ENCODE measurements around the gene SH3BP2.

The SH3BP2 gene

DNA sequence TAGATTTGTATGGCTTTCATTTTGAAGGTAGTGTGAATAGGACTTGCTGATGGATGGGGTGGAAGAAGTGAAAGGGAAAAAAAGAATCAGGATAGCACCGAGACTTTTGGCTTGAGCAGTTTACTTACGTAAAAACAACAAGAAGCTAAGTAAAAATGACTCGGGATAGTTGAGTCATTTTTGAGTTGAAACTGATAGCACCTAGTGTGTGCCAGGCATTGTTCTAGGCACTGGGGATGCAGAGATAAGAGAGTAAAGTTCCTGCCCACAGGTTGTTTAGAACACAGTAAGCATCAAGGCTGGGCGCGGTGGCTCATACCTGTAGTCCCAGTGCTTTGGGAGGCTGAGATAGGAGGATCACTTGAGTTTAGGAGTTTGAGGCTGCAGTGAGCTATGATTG is 85.5 kb downstream of the SH3BP2 start:
- no peak for DNase-seq (ENCODE audit: low read depth)

DNA sequence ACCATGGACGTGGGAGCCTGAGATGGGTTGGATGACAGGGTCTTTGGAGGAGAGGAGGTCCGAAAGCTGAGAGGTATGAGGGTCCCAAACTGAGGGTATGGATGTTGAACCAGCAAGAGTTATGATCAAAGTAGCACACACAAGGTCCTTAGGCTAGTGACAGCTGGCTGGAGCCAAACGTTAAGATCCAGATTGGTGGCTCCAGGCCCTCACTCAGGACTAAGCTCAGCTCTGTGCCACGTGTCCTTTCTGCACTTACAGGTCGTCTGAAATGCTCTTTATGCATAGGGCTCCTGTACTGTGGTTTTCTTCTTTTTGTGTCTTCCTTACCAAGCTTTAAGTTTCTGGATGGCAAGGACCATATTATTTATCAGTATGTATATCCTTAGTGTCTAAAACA is 86.1 kb downstream of the SH3BP2 start:
- no peak for DNase-seq (ENCODE audit: low read depth)

DNA sequence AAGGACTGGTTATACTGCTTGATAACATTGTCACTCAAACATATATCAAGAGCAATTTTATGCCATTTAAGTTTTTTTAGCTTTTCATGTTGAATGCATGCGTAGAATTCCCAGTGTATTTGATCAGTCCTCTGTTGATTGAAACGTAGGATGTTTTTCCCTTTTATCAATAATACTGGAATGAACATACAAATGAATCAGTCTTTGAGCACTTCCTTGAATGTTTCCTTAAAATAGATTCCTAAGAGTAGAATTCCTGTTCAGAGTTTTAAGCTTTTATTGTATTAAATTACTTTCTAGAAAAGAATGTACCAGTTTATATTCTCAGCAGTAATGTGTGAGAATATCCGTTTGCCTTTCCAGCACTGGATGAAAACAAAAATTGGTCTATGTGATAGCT is 88.5 kb downstream of the SH3BP2 start:
- DNase-seq (ENCODE audit: low read depth): no peak

DNA sequence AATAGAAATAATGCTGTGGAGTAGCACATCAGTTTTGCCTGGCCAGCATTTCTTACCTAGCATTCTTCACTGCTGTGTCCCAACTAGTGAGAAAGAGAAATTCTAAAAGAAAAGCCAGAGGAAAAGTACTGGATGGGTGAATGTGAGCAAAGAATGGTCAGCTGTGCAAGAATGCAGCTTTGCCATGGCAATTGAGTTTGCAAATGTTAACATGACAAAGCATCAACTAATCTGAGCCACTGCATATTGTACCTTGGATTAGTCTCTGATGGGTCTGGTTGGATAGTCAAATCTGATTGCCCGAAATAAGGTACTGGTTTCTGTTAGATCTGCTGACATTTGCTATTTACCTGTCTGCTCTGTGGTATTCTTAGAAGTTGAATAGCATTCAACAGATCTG is 89.5 kb downstream of the SH3BP2 start:
- DNase-seq (ENCODE audit: low read depth): no peak

DNA sequence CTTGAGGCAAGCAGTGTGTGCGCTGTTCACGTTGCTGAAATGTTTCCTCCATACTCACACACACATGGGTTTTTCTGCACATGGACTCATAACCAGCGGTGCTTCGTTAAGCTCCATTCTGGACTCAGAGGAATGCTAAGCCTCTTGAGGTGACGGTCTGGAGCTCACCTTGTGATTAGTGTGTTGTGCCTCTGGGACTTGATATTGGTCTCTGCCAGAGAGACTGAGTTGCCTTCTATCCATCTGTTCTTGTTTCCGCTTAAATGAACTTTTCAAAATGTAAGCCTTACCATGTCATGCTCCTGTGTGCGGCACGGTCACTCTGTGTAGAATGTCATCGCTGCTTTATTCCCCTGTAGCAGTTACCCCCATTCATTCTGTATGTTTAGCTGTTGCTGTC is 93.3 kb downstream of the SH3BP2 start:
- no peak for DNase-seq (ENCODE audit: low read depth)

DNA sequence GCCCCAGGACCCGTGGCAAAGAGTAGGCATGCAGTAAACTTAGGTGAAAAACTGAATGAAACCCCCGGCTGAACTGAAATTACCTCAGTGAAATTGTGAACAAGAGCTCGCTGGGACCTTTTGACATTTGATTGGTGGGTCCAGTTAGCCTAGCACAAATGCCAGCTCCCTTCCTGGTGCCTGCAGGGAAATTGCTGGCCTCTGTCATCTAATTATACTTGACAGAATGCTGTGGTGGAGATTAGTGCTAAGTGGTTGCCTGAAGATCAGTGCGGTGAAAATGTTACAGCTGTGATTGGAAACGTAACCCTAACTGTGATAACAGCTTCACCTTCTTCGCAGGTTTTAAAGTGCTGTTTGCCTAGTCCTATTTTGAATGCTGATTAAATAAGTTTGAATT is 93.7 kb downstream of the SH3BP2 start:
- no peak for DNase-seq (ENCODE audit: low read depth)

DNA sequence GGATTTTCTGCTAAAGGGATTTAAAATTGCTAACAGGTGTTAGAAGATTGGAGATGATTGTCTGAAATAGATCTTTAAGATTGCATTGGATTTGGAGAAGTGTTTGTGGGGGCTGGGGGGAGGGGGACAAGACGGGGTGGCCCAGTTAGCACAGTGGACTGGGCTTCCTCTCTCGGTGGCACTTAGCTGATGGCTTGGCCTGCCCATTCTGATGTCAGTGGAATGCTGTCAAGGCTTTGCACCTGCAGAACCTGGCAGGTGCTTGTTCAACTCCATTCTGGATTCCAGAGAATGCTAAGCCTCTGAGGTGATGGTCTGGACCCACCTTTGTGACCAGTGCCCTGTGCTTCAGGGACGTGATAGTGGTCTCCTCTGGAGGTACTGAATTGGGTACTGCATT is 94.5 kb downstream of the SH3BP2 start:
- no peak for DNase-seq (ENCODE audit: low read depth)

DNA sequence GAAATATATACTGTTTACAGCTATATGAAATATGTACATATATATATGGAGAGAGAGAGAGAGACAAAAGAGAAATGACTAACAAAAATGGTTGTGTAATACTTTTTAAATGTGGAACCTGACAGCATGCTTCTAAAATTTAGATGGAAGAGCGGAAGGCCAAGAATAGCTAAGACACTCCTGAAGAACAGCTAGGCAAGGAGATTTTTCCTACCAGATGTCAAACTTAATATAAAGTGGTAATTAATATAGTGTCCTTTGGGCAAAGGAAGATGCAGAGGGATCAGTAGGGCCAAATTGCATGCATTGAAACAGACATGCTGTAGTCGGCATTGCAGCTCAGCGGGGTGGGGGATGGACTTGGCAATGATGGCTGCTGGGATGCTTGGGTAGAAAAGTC is 96.0 kb downstream of the SH3BP2 start:
- no peak for DNase-seq (ENCODE audit: low read depth)
